Measurements from ENCODE around the gene MLANA. TPM values are rescaled to one million over a fixed set of nuclear protein-coding genes. Genes with fewer than 3 reads are reported as not detected.

The MLANA gene
- total RNA-seq, 4 donors from 2014 or later: 20.0 to 47.4 (median 37.6) TPM

DNA sequence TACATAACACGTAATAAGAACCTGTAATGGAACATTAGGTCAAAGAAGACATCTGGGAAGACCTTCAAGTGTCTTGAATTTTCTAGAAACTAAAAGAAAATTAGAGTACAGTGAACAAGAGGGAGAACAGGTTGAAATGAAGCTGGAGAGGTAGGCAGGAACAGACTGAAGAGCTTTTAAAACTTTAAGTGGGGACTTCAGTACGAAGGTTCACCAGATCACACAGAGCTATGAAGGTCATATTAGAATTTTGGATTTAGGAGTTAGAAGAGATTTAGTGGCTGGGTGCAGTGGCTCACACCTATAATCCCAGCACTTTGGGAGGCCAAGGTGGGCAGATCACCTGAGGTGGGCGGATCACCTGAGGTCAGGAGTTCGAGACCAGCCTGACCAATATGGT is 26.6 kb downstream of the MLANA start:
- H3K27me3 ChIP-seq: no peaks in the 10 kb centered on the region
- 89% methylated on average over 4 of the region's 4 CpGs for WGBS
- H3K36me3 ChIP-seq: peaks cover 16% of the 10 kb centered on the region
- no peak for DNase-seq (ENCODE audit: low spot score in 2 of 2)
- TF ChIP-seq, protein P1, sequence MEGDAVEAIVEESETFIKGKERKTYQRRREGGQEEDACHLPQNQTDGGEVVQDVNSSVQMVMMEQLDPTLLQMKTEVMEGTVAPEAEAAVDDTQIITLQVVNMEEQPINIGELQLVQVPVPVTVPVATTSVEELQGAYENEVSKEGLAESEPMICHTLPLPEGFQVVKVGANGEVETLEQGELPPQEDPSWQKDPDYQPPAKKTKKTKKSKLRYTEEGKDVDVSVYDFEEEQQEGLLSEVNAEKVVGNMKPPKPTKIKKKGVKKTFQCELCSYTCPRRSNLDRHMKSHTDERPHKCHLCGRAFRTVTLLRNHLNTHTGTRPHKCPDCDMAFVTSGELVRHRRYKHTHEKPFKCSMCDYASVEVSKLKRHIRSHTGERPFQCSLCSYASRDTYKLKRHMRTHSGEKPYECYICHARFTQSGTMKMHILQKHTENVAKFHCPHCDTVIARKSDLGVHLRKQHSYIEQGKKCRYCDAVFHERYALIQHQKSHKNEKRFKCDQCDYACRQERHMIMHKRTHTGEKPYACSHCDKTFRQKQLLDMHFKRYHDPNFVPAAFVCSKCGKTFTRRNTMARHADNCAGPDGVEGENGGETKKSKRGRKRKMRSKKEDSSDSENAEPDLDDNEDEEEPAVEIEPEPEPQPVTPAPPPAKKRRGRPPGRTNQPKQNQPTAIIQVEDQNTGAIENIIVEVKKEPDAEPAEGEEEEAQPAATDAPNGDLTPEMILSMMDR (IDR thresholded peaks at IDR 0.05): no peak
- TF ChIP-seq EP300 (IDR thresholded peaks at IDR 0.05): no peak
- no peak for TF ChIP-seq POLR2AphosphoS5 (IDR thresholded peaks at IDR 0.05)
- no peak for TF ChIP-seq POLR2A (IDR thresholded peaks at IDR 0.05)
- H3K27ac ChIP-seq: no peak overlapping the region
- no peak overlapping the region for H3K4me3 ChIP-seq
- H3K4me1 ChIP-seq: no peaks in the 10 kb centered on the region
- H3K9me3 ChIP-seq: no peaks in the 10 kb centered on the region

DNA sequence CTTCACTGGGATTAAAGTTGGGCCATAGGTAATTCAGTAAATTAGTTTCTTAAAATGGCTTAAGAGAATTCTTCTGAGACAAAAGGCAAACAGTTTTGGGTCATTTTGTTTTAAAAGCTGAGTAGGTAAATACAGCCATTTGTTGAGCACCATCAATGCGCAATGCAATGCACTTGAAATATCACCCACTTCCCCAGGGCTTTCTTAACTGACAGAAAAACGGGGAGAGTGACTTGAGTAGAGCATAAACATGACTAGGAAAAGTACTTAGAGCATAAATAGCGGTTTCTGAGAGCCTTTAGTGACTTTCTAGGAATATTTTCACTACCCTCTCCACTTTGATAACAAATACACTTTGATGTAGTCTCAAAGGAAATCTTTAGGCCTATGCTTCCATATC is 27.2 kb downstream of the MLANA start:
- Histone ChIP-seq H3K27me3 (no peaks in the 10 kb centered on the region), H3K9me3 (no peaks in the 10 kb centered on the region), H3K4me3 (no peak overlapping the region), H3K4me1 (no peaks in the 10 kb centered on the region), H3K36me3 (peaks cover 22% of the 10 kb centered on the region), H3K27ac (no peak overlapping the region)
- TF ChIP-seq, protein P1 (IDR thresholded peaks at IDR 0.05): no peak
- TF ChIP-seq POLR2AphosphoS5 (IDR thresholded peaks at IDR 0.05) (no peak), EP300 (IDR thresholded peaks at IDR 0.05) (no peak), POLR2A (IDR thresholded peaks at IDR 0.05) (no peak)
- 63% methylated on average over 3 of the region's 3 CpGs for WGBS
- no peak for DNase-seq (ENCODE audit: low spot score in 2 of 2)

DNA sequence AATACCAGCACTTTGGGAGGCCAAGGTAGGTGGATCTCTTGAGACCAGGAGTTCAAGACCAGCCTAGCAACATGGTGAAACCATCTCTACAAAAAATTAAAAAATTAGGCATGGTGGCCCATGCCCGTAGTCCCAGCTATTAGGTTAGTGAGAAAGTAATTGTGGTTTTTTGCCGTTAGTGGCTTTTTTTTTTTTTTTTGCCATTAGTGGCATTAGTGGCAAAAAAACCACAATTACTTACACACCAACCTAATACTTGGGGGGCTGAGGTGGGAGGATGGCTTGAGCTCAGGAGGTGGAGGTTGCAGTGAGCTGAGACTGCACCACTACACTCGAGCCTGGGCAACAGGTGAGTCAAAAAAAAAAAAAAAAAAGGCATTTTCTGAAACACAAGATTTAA is 27.8 kb downstream of the MLANA start:
- 94% methylated on average over 3 of the region's 3 CpGs for WGBS
- Histone ChIP-seq H3K27ac (no peak overlapping the region), H3K27me3 (no peaks in the 10 kb centered on the region), H3K9me3 (no peaks in the 10 kb centered on the region), H3K36me3 (peaks cover 26% of the 10 kb centered on the region), H3K4me3 (no peak overlapping the region), H3K4me1 (no peaks in the 10 kb centered on the region)
- TF ChIP-seq POLR2AphosphoS5 (IDR thresholded peaks at IDR 0.05): no peak
- TF ChIP-seq, protein P1 (IDR thresholded peaks at IDR 0.05): no peak
- no peak for TF ChIP-seq EP300 (IDR thresholded peaks at IDR 0.05)
- TF ChIP-seq POLR2A (IDR thresholded peaks at IDR 0.05): no peak
- no peak for DNase-seq (ENCODE audit: low spot score in 2 of 2)

- peaks cover 41% of the 10 kb centered on the region for H3K36me3 ChIP-seq
- H3K4me1 ChIP-seq: no peaks in the 10 kb centered on the region
- no peaks in the 10 kb centered on the region for H3K27me3 ChIP-seq
- H3K9me3 ChIP-seq: no peaks in the 10 kb centered on the region
- TF ChIP-seq, protein P1 (IDR thresholded peaks at IDR 0.05): no peak
- TF ChIP-seq EP300 (IDR thresholded peaks at IDR 0.05) (no peak), POLR2A (IDR thresholded peaks at IDR 0.05) (no peak), POLR2AphosphoS5 (IDR thresholded peaks at IDR 0.05) (no peak)
- no peak for DNase-seq (ENCODE audit: low spot score in 2 of 2)
- WGBS: 66% methylated on average over 2 of the region's 2 CpGs
- no peak overlapping the region for H3K27ac ChIP-seq
- H3K4me3 ChIP-seq: no peak overlapping the region
Observed at GRCh38 chr9:5920860-5921328, 30.2 kb downstream of the MLANA start.

- no peak for TF ChIP-seq POLR2AphosphoS5 (IDR thresholded peaks at IDR 0.05)
- TF ChIP-seq, protein P1 (IDR thresholded peaks at IDR 0.05): no peak
- TF ChIP-seq EP300 (IDR thresholded peaks at IDR 0.05): no peak
- TF ChIP-seq POLR2A (IDR thresholded peaks at IDR 0.05): no peak
- H3K4me1 ChIP-seq: no peaks in the 10 kb centered on the region
- H3K36me3 ChIP-seq: peaks cover 41% of the 10 kb centered on the region
- WGBS: 90% methylated on average over 2 of the region's 2 CpGs
- H3K27ac ChIP-seq: no peak overlapping the region
- no peaks in the 10 kb centered on the region for H3K9me3 ChIP-seq
- no peak overlapping the region for H3K4me3 ChIP-seq
- DNase-seq (ENCODE audit: low spot score in 2 of 2): no peak
- H3K27me3 ChIP-seq: no peaks in the 10 kb centered on the region
Observed at GRCh38 chr9:5922192-5922591, 31.5 kb downstream of the MLANA start.
